ENCODE measurements around the gene MYH9. TPM values are rescaled to one million over a fixed set of nuclear protein-coding genes. Genes with fewer than 3 reads are reported as not detected.

MYH9 gene
- total RNA-seq, 3 donors from 2014 or later (not counting 1 experiment from before 2014, with no cell fraction given) = 803 to 1,038 (median 808) TPM

- Histone ChIP-seq H3K27ac (ENCODE audit: low read length) (no peak overlapping the region), H3K4me3 (ENCODE audit: low read length) (no peak overlapping the region), H3K27me3 (ENCODE audit: control insufficient read depth, insufficient read depth, low read length) (no peaks in the 10 kb centered on the region), H3K36me3 (ENCODE audit: control insufficient read depth, insufficient read depth, low read length) (peaks cover 97% of the 10 kb centered on the region), H3K4me1 (ENCODE audit: control insufficient read depth, insufficient read depth, low read length) (peaks cover 9% of the 10 kb centered on the region), H3K9me3 (ENCODE audit: control insufficient read depth, insufficient read depth, low read length) (no peaks in the 10 kb centered on the region)
- Mint-ChIP-seq H3K4me3 (no peak overlapping the region), H3K27me3 (ENCODE audit: low read depth in 2 of 2) (no peaks in the 10 kb centered on the region), H3K36me3 (peaks cover 15% of the 10 kb centered on the region), H3K9me3 (no peaks in the 10 kb centered on the region), H3K27ac (no peak overlapping the region), H3K4me1 (peaks cover 4 to 14% of the 10 kb centered on the region in 2 donors)
- no peak for DNase-seq
- 96% methylated on average over 13 of the region's 13 CpGs for WGBS (ENCODE audit: insufficient coverage)
- intact Hi-C loops (cut with micrococcal nuclease) = no loop called here
- no peak for TF ChIP-seq CTCF (IDR thresholded peaks at IDR 0.05)
- no peak for ATAC-seq
Observed at GRCh38 chr22:36298601-36299000, 89.2 kb downstream of the MYH9 start.

GRCh38 chr22:36298118-36298517 is 89.6 kb downstream of the MYH9 start:
- Histone ChIP-seq H3K9me3 (ENCODE audit: control insufficient read depth, insufficient read depth, low read length) (no peaks in the 10 kb centered on the region), H3K27ac (ENCODE audit: low read length) (no peak overlapping the region), H3K4me3 (ENCODE audit: low read length) (no peak overlapping the region), H3K36me3 (ENCODE audit: control insufficient read depth, insufficient read depth, low read length) (peaks cover 100% of the 10 kb centered on the region), H3K4me1 (ENCODE audit: control insufficient read depth, insufficient read depth, low read length) (peaks cover 14% of the 10 kb centered on the region), H3K27me3 (ENCODE audit: control insufficient read depth, insufficient read depth, low read length) (no peaks in the 10 kb centered on the region)
- peaks cover 4 to 14% of the 10 kb centered on the region in 2 donors for H3K4me1 Mint-ChIP-seq
- DNase-seq = no peak
- TF ChIP-seq CTCF (IDR thresholded peaks at IDR 0.05) = no peak
- H3K36me3 Mint-ChIP-seq = peaks cover 15% of the 10 kb centered on the region
- no peak overlapping the region for H3K4me3 Mint-ChIP-seq
- H3K27me3 Mint-ChIP-seq (ENCODE audit: low read depth in 2 of 2) = no peaks in the 10 kb centered on the region
- H3K27ac Mint-ChIP-seq = no peak overlapping the region
- ATAC-seq = no peak
- no peaks in the 10 kb centered on the region for H3K9me3 Mint-ChIP-seq
- intact Hi-C loops (cut with micrococcal nuclease) = no loop called here
- 95% methylated on average over 8 of the region's 8 CpGs for WGBS (ENCODE audit: insufficient coverage)

GRCh38 chr22:36297568-36297967 is 90.2 kb downstream of the MYH9 start:
- Histone ChIP-seq H3K4me3 (ENCODE audit: low read length) (no peak overlapping the region), H3K27ac (ENCODE audit: low read length) (no peak overlapping the region), H3K9me3 (ENCODE audit: control insufficient read depth, insufficient read depth, low read length) (no peaks in the 10 kb centered on the region), H3K36me3 (ENCODE audit: control insufficient read depth, insufficient read depth, low read length) (peaks cover 100% of the 10 kb centered on the region), H3K4me1 (ENCODE audit: control insufficient read depth, insufficient read depth, low read length) (peaks cover 19% of the 10 kb centered on the region), H3K27me3 (ENCODE audit: control insufficient read depth, insufficient read depth, low read length) (no peaks in the 10 kb centered on the region)
- H3K4me1 Mint-ChIP-seq = peaks cover 6 to 18% of the 10 kb centered on the region in 2 donors
- peaks cover 15% of the 10 kb centered on the region for H3K36me3 Mint-ChIP-seq
- ATAC-seq (no peak), DNase-seq (no peak)
- no peaks in the 10 kb centered on the region for H3K9me3 Mint-ChIP-seq
- intact Hi-C loops (cut with micrococcal nuclease) = no loop called here
- WGBS (ENCODE audit: insufficient coverage) = 92% methylated on average over 19 of the region's 19 CpGs
- TF ChIP-seq CTCF (IDR thresholded peaks at IDR 0.05) = no peak
- H3K27me3 Mint-ChIP-seq (ENCODE audit: low read depth in 2 of 2) = no peaks in the 10 kb centered on the region
- H3K4me3 Mint-ChIP-seq = no peak overlapping the region
- no peak overlapping the region for H3K27ac Mint-ChIP-seq

GRCh38 chr22:36296690-36297089 is 91.1 kb downstream of the MYH9 start:
- no peak overlapping the region for H3K27ac ChIP-seq (ENCODE audit: low read length)
- H3K27me3 ChIP-seq (ENCODE audit: control insufficient read depth, insufficient read depth, low read length) = no peaks in the 10 kb centered on the region
- WGBS (ENCODE audit: insufficient coverage) = 97% methylated on average over 15 of the region's 15 CpGs
- Mint-ChIP-seq H3K27me3 (ENCODE audit: low read depth in 2 of 2) (no peaks in the 10 kb centered on the region), H3K36me3 (peaks cover 15% of the 10 kb centered on the region), H3K4me1 (peaks cover 14 to 25% of the 10 kb centered on the region in 2 donors), H3K27ac (no peak overlapping the region), H3K9me3 (no peaks in the 10 kb centered on the region), H3K4me3 (no peak overlapping the region)
- H3K9me3 ChIP-seq (ENCODE audit: control insufficient read depth, insufficient read depth, low read length) = no peaks in the 10 kb centered on the region
- TF ChIP-seq CTCF (IDR thresholded peaks at IDR 0.05) = no peak
- ATAC-seq (no peak), DNase-seq (no peak)
- H3K4me3 ChIP-seq (ENCODE audit: low read length) = no peak overlapping the region
- intact Hi-C loops (cut with micrococcal nuclease) = no loop called here
- peaks cover 20% of the 10 kb centered on the region for H3K4me1 ChIP-seq (ENCODE audit: control insufficient read depth, insufficient read depth, low read length)
- peaks cover 100% of the 10 kb centered on the region for H3K36me3 ChIP-seq (ENCODE audit: control insufficient read depth, insufficient read depth, low read length)
